ENCODE data around the gene HOXA3. TPM values are rescaled to one million over a fixed set of nuclear protein-coding genes. Genes with fewer than 3 reads are reported as not detected.

Gene HOXA3
- total RNA-seq, 4 donors from 2014 or later = 5.5 to 19.9 (median 6.2) TPM

- H3K27me3 ChIP-seq = no peaks in the 10 kb centered on the region
- WGBS = 81% methylated on average over 12 of the region's 12 CpGs
- no peak for DNase-seq (ENCODE audit: low spot score in 2 of 2)
- no peak overlapping the region for H3K27ac ChIP-seq
- no peaks in the 10 kb centered on the region for H3K36me3 ChIP-seq
- peaks cover 30% of the 10 kb centered on the region for H3K4me1 ChIP-seq
- H3K4me3 ChIP-seq = peak overlapping the region; percentile 3
- TF ChIP-seq EP300 (IDR thresholded peaks at IDR 0.05) (no peak), POLR2AphosphoS5 (IDR thresholded peaks at IDR 0.05) (no peak), POLR2A (IDR thresholded peaks at IDR 0.05) (no peak)
- TF ChIP-seq, protein P1, sequence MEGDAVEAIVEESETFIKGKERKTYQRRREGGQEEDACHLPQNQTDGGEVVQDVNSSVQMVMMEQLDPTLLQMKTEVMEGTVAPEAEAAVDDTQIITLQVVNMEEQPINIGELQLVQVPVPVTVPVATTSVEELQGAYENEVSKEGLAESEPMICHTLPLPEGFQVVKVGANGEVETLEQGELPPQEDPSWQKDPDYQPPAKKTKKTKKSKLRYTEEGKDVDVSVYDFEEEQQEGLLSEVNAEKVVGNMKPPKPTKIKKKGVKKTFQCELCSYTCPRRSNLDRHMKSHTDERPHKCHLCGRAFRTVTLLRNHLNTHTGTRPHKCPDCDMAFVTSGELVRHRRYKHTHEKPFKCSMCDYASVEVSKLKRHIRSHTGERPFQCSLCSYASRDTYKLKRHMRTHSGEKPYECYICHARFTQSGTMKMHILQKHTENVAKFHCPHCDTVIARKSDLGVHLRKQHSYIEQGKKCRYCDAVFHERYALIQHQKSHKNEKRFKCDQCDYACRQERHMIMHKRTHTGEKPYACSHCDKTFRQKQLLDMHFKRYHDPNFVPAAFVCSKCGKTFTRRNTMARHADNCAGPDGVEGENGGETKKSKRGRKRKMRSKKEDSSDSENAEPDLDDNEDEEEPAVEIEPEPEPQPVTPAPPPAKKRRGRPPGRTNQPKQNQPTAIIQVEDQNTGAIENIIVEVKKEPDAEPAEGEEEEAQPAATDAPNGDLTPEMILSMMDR (IDR thresholded peaks at IDR 0.05) = no peak
- no peaks in the 10 kb centered on the region for H3K9me3 ChIP-seq
Measured at GRCh38 chr7:27116962-27117886, 35.2 kb downstream of the HOXA3 start.

DNA sequence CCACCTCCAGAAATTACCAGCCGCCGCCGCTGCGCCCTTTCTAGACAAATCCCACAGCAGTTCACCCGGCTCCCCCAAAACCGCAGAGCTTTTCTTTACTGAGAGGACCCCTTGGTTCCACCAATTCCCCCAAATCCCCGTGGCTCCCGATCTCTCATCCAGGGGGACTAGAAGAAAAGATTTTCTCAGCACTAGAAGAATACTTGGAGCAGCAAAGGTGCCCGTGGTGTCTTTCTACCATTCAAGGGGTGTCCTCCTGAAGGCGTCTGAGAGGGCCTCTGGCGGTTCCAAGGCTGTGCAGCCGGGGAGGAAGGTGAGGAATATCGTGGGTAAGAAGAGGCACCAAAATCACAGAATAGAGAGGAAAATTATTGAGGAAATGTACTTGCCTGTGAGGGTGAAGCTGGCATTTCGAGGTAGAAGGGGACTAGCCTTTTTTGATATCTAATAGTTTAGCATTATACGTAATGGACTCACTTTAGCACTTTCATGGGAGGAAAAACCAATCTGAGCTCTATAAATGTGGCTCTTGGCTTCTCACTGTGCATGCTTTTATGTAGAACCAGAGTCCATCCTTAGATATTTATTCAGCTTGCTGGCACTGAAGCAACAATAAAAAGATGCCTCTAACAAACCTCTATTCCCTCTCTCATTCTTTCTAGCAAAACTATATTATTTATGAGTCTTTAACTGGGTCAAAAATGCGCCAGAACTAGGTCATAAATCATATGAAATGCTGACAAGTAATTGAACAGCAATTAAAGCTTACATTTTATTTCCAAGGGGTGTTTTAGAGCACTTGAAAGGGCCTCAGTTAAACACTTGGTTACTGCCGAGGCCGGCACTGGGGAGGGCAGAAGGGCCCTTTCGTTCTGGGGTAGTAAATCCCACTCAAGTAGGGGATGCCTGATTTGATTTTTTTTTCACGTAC is 36.1 kb downstream of the HOXA3 start:
- Histone ChIP-seq H3K4me1 (peaks cover 31% of the 10 kb centered on the region), H3K27ac (peak overlapping the region; percentile 64), H3K4me3 (peak overlapping the region; percentile 36), H3K27me3 (no peaks in the 10 kb centered on the region), H3K9me3 (no peaks in the 10 kb centered on the region), H3K36me3 (no peaks in the 10 kb centered on the region)
- TF ChIP-seq POLR2AphosphoS5 (IDR thresholded peaks at IDR 0.05) (no peak), EP300 (IDR thresholded peaks at IDR 0.05) (no peak), POLR2A (IDR thresholded peaks at IDR 0.05) (no peak)
- TF ChIP-seq, protein P1 (IDR thresholded peaks at IDR 0.05) = no peak
- no peak for DNase-seq (ENCODE audit: low spot score in 2 of 2)
- WGBS = 79% methylated on average over 20 of the region's 20 CpGs

- H3K4me1 ChIP-seq = peaks cover 38% of the 10 kb centered on the region
- peak in 1 of 2 donors; percentile 55 for DNase-seq (ENCODE audit: low spot score in 2 of 2)
- peak overlapping the region; percentile 64 for H3K27ac ChIP-seq
- peaks cover under 1% of the 10 kb centered on the region for H3K36me3 ChIP-seq
- peak overlapping the region; percentile 36 for H3K4me3 ChIP-seq
- TF ChIP-seq POLR2A (IDR thresholded peaks at IDR 0.05) (no peak), POLR2AphosphoS5 (IDR thresholded peaks at IDR 0.05) (no peak), EP300 (IDR thresholded peaks at IDR 0.05) (no peak)
- TF ChIP-seq, protein P1 (IDR thresholded peaks at IDR 0.05) = no peak
- H3K9me3 ChIP-seq = no peaks in the 10 kb centered on the region
- no peaks in the 10 kb centered on the region for H3K27me3 ChIP-seq
- 77% methylated on average over 44 of the region's 45 CpGs for WGBS
Measured at GRCh38 chr7:27115221-27116026, 37.0 kb downstream of the HOXA3 start.

DNA sequence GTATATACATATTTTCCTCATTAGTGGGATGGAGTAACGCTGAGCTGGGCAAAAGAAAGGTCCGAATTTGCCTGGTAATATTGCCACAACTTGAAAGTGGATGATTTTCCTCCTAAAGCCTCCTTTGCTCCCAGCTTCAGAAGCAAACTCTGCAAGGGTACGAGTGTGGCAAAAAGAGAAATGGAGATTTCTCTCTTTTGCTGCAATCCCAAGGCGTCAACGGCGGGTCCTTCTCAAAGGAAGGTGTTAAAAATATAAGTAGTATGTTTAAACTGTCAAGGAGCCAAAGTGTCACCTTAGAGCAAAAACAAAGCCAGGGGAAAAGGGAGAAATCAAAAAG is 37.5 kb downstream of the HOXA3 start:
- Histone ChIP-seq H3K4me3 (peak overlapping the region; percentile 36), H3K27me3 (no peaks in the 10 kb centered on the region), H3K9me3 (no peaks in the 10 kb centered on the region), H3K27ac (no peak overlapping the region), H3K36me3 (peaks cover 6% of the 10 kb centered on the region), H3K4me1 (peaks cover 43% of the 10 kb centered on the region)
- TF ChIP-seq, protein P1 (IDR thresholded peaks at IDR 0.05) = no peak
- TF ChIP-seq POLR2A (IDR thresholded peaks at IDR 0.05) (no peak), POLR2AphosphoS5 (IDR thresholded peaks at IDR 0.05) (no peak), EP300 (IDR thresholded peaks at IDR 0.05) (no peak)
- no peak for DNase-seq (ENCODE audit: low spot score in 2 of 2)
- 78% methylated on average over 6 of the region's 6 CpGs for WGBS
